Measurements from ENCODE around the gene AP1B1. TPM values are rescaled to one million over a fixed set of nuclear protein-coding genes. Genes with fewer than 3 reads are reported as not detected.
"Not testable (repeated sequence)": the region's sequence is repeated elsewhere in the genome, so short reads cannot be mapped to it uniquely, and the experiment has no call there.

The AP1B1 gene
- total and polyA plus RNA-seq, 2 of the 8 experiments (the other 6 are each of a cell fraction or from before 2014, with no cell fraction given), result 64.2 to 86.8 TPM

DNA sequence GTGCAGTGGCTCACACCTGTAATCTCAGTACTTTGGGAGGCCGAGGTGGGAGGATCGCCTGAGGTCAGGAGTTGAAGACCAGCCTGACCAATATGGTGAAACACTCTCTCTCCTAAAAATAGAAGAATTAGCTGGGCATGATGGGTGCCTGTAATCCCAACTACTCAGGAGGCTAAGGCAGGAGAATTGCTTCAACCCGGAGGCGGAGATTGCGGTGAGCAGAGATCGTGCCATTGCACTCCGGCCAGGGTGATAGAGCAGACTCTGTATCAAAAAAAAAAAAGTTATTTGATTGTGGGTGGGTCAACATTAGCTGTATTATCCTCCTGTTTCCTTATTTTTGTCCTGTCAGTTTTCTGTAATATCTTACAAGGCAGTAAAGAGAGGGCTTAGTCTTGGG, 38.1 kb upstream of the AP1B1 start (continued):
- TF ChIP-seq POLR2AphosphoS5 (IDR thresholded peaks at IDR 0.05; ENCODE audit: low read depth, low read length) (no peak), BCL11A (IDR thresholded peaks at IDR 0.05; ENCODE audit: low read depth in 2 of 2, low read length in 2 of 2) (no peak), EP300 (IDR thresholded peaks at IDR 0.05; ENCODE audit: borderline replicate concordance in 1 of 2, low read depth in 2 of 2, low read length in 2 of 2) (no peak), MAX (IDR thresholded peaks at IDR 0.05) (no peak)

GRCh38 chr22:29418704-29419103, 30.3 kb upstream of the AP1B1 start:
- H2BK12ac ChIP-seq (ENCODE audit: low read depth, low read length); H2BK120ac ChIP-seq (replicated peaks; ENCODE audit: low read depth, low read length); H3K23ac ChIP-seq (ENCODE audit: insufficient read length); H3K14ac ChIP-seq (ENCODE audit: insufficient read length); H3K4me1 ChIP-seq (replicated peaks in 1 of 4; ENCODE audit: control insufficient read depth in 3 of 4, insufficient read depth in 4 of 4, low read length in 3 of 4); H2BK20ac ChIP-seq (ENCODE audit: low read length); H3K79me2 ChIP-seq (ENCODE audit: control insufficient read depth in 1 of 2, insufficient read depth in 2 of 2, low read length in 2 of 2); H3K23me2 ChIP-seq (ENCODE audit: low read depth, low read length); H3K27me3 ChIP-seq (replicated peaks in 1 of 4; ENCODE audit: control insufficient read depth in 3 of 4, extremely low read depth in 1 of 4, insufficient read depth in 3 of 4, low read length in 3 of 4); H3K9me3 ChIP-seq (ENCODE audit: insufficient read depth in 2 of 2, low read depth in 1 of 2, low read length in 1 of 2); H3K79me1 ChIP-seq (ENCODE audit: low read depth, low read length); H4K5ac ChIP-seq (ENCODE audit: insufficient read length, low read depth, low read length); H2AFZ ChIP-seq (ENCODE audit: low read length); H3K56ac ChIP-seq (replicated peaks; ENCODE audit: insufficient read length, low read depth, low read length); H4K20me1 ChIP-seq (replicated peaks in 1 of 2; ENCODE audit: control insufficient read depth in 1 of 2, insufficient read depth in 2 of 2, low read length in 2 of 2); FAIRE-seq; CTCF ChIA-PET (ENCODE audit: partially characterized antibody); H2BK15ac ChIP-seq (ENCODE audit: low read length); H3K18ac ChIP-seq (ENCODE audit: extremely low read depth, low read length); H3K4me2 ChIP-seq (ENCODE audit: insufficient read depth in 1 of 2, low read depth in 2 of 2, low read length in 2 of 2); H4K91ac ChIP-seq (replicated peaks; ENCODE audit: insufficient read length, low read length); H3K4ac ChIP-seq (replicated peaks; ENCODE audit: insufficient read length, low read depth, low read length); H3K36me3 ChIP-seq (ENCODE audit: control insufficient read depth in 2 of 4, insufficient read depth in 4 of 4, low read length in 3 of 4); H4K8ac ChIP-seq (ENCODE audit: extremely low read depth, insufficient read depth, low read length); H2BK5ac ChIP-seq (ENCODE audit: low read depth, low read length); H3K4me3 ChIP-seq (ENCODE audit: extremely low read depth in 1 of 4, insufficient read depth in 2 of 4, low read depth in 3 of 4, low read length in 4 of 4); H2AK5ac ChIP-seq (ENCODE audit: low read depth, low read length); H3K9ac ChIP-seq (replicated peaks in 1 of 4; ENCODE audit: extremely low read depth in 1 of 4, low read depth in 3 of 4, low read length in 3 of 4); H3K27ac ChIP-seq (ENCODE audit: low read depth, low read length): not testable (repeated sequence)
- DNase-seq (ENCODE audit: low read depth in 1 of 2, low spot score in 2 of 2), result peak in 1 of 2 experiments; percentile 23
- WGBS, 2 experiments (ENCODE audit: extremely low coverage in 1 of 2, insufficient coverage in 1 of 2, insufficient read length in 1 of 2, insufficient replicate concordance in 2 of 2, low coverage in 1 of 2, low lambda C conversion rate in 2 of 2, missing lambda C conversion rate in 1 of 2), result 72% methylated on average over 5 of the region's 5 CpGs; no CpG with 5 or more reads in 1 of the 2 experiments
- POLR2A ChIA-PET (ENCODE audit: partially characterized antibody), result interaction anchor here (0.6 kb wide), 1 partner anchor 773 kb away, joined by 3 read pairs; no protein-coding TSS in a partner anchor

Data from H1 (cell line).